MM.1S (cell line): Measurements from ENCODE around the gene CLIP4.

ENCODE experiments used
- DNase-seq: peaks from one replicate; pipeline ENCODE4 v3.0.0-alpha.2; 2015
- H2AFZ ChIP-seq: fragments of 300-600 bp; sonication (generic); 2 replicates; pipeline ENCODE4 v1.6.0; 2016; ENCODE audit warnings: antibody characterized with exemption, low read length
- H3F3A ChIP-seq: fragments of 300-600 bp; sonication (generic); 2 replicates; pipeline ENCODE4 v1.6.1; 2016; ENCODE audit warnings: mild to moderate bottlenecking, antibody characterized with exemption, low read length, moderate library complexity, mixed read lengths; ENCODE audit not compliant: insufficient read depth
- H3K27ac ChIP-seq: fragments of 300-600 bp; sonication (generic); 2 replicates; pipeline ENCODE4 v1.5.1; 2016; ENCODE audit warnings: mild to moderate bottlenecking, low read length
- H3K27me3 ChIP-seq: fragments of 300-600 bp; sonication (generic); replicated peaks from 2 replicates; pipeline ENCODE4 v1.6.0; 2016; ENCODE audit warnings: low read length; ENCODE audit not compliant: insufficient read depth
- H3K36me3 ChIP-seq: fragments of 300-600 bp; sonication (generic); replicated peaks from 2 replicates; pipeline ENCODE4 v1.6.1; 2016; ENCODE audit warnings: mild to moderate bottlenecking, low read length, mixed read lengths; ENCODE audit not compliant: insufficient read depth
- H3K4me1 ChIP-seq: fragments of 300-600 bp; sonication (generic); 2 replicates; pipeline ENCODE4 v1.6.1; 2016; ENCODE audit warnings: low read length, mixed read lengths
- H3K4me2 ChIP-seq: fragments of 300-600 bp; sonication (generic); 2 replicates; pipeline ENCODE4 v1.6.0; 2016; ENCODE audit warnings: low read depth, low read length
- H3K4me3 ChIP-seq: fragments of 300-600 bp; sonication (generic); 2 replicates; pipeline ENCODE4 v1.5.1; 2016; ENCODE audit warnings: low read length, mixed read lengths
- H3K79me2 ChIP-seq: fragments of 300-600 bp; sonication (generic); 2 replicates; pipeline ENCODE4 v1.6.1; 2016; ENCODE audit warnings: mixed run types, low read length, mixed read lengths
- H3K9ac ChIP-seq: fragments of 300-600 bp; sonication (generic); 2 replicates; pipeline ENCODE4 v1.6.1; 2016; ENCODE audit warnings: low read length, mixed read lengths
- H3K9me2 ChIP-seq: fragments of 300-600 bp; sonication (generic); replicated peaks from 2 replicates; pipeline ENCODE4 v1.6.1; 2016; ENCODE audit warnings: mild to moderate bottlenecking, low read length, mixed read lengths; ENCODE audit not compliant: insufficient read depth
- H3K9me3 ChIP-seq: fragments of 300-600 bp; sonication (generic); replicated peaks from 2 replicates; pipeline ENCODE4 v1.6.1; 2016; ENCODE audit warnings: mild to moderate bottlenecking, low read length, mixed read lengths; ENCODE audit not compliant: insufficient read depth
- H4K20me1 ChIP-seq: fragments of 300-600 bp; sonication (generic); 2 replicates; pipeline ENCODE4 v1.6.1; 2016; ENCODE audit warnings: mild to moderate bottlenecking, low read length, moderate library complexity, mixed read lengths; ENCODE audit not compliant: insufficient read depth
- EZH2 ChIP-seq: fragments of 300-600 bp; sonication (generic); optimal IDR thresholded peaks from 2 replicates; pipeline ENCODE3; 2017; ENCODE audit warnings: low read depth, mild to moderate bottlenecking, antibody characterized with exemption, low read length, mixed read lengths
- EZH2phosphoT487 ChIP-seq: fragments of 300-600 bp; sonication (generic); IDR thresholded peaks from 2 replicates; pipeline ENCODE4 v1.6.1; 2018; ENCODE audit warnings: antibody characterized with exemption, low read length
- TF ChIP-seq, protein P1 (sequence below): fragments of 300-600 bp; sonication (generic); IDR thresholded peaks from 2 replicates; pipeline ENCODE4 v1.5.1; 2016; ENCODE audit warnings: antibody characterized with exemption, low read length, mixed read lengths

The CLIP4 gene

DNA sequence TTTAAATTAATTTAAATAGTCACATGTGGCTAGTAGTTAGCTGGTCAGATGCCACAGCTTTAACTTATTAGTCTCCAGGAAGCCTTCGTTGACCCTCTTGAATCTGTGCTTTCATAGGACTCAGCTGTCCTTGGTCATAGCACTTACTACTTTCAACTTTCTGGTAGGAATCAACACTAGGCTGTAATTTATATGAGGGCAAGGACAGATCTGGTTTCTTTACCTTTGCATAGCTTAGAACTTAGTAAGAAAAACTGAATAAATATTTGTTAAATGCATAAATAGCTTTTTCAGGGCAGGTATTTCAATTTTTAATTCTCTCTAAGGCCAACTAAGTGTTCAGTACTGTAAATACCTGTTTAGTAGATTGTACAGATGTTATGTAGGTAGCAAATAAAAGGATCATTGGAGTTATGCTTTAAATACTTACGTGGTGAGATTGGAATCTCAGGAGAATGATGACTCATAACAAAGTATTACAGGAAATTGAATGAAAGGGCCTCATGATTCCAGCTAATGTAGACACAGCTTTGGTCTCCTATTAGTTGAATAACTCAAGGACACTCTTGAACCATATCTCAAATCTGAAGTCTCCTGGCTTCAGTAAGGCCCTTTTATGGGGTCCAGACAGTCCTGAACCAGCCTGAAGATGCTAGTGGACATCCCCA lies 2.6 kb downstream of the CLIP4 start:
- H3K36me3 ChIP-seq = no peaks in the 10 kb centered on the region
- peaks cover 11% of the 10 kb centered on the region for H3K4me1 ChIP-seq
- no peaks in the 10 kb centered on the region for H3K9me3 ChIP-seq
- no peak overlapping the region for H3K9ac ChIP-seq
- no peaks in the 10 kb centered on the region for H4K20me1 ChIP-seq
- no peak overlapping the region for H2AFZ ChIP-seq
- no peaks in the 10 kb centered on the region for H3K79me2 ChIP-seq
- no peak for DNase-seq
- no peak overlapping the region for H3K27ac ChIP-seq
- peaks cover 8% of the 10 kb centered on the region; the same call in 1 of the 2 replicates for H3F3A ChIP-seq
- H3K4me3 ChIP-seq = no peak overlapping the region
- H3K9me2 ChIP-seq = no peaks in the 10 kb centered on the region
- no peak overlapping the region for H3K4me2 ChIP-seq
- TF ChIP-seq EZH2 (no peak), EZH2phosphoT487 (no peak)
- TF ChIP-seq, protein P1, sequence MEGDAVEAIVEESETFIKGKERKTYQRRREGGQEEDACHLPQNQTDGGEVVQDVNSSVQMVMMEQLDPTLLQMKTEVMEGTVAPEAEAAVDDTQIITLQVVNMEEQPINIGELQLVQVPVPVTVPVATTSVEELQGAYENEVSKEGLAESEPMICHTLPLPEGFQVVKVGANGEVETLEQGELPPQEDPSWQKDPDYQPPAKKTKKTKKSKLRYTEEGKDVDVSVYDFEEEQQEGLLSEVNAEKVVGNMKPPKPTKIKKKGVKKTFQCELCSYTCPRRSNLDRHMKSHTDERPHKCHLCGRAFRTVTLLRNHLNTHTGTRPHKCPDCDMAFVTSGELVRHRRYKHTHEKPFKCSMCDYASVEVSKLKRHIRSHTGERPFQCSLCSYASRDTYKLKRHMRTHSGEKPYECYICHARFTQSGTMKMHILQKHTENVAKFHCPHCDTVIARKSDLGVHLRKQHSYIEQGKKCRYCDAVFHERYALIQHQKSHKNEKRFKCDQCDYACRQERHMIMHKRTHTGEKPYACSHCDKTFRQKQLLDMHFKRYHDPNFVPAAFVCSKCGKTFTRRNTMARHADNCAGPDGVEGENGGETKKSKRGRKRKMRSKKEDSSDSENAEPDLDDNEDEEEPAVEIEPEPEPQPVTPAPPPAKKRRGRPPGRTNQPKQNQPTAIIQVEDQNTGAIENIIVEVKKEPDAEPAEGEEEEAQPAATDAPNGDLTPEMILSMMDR = no peak
- H3K27me3 ChIP-seq = no peaks in the 10 kb centered on the region

DNA sequence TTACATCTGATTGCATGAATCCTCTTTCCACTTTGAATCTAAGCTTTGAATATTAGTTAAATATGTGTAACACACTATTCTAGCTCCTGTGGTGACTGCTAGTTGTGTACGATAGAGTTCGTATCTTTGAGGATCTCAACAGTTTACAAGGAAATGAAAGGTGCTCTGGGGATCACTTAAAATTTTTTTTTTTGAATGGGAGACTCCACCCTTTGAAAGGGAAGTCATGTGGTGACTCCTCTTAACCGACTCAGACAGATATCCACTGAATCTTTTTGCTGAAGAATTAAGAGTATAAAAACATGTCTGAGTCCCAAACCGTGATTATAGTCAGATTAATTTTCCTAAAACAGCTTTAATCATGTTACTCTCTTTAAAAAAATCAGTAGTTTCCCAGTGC lies 4.0 kb downstream of the CLIP4 start:
- no peak for DNase-seq
- Histone ChIP-seq H3F3A (peaks cover 8% of the 10 kb centered on the region; the same call in 1 of the 2 replicates), H2AFZ (no peak overlapping the region), H3K27me3 (no peaks in the 10 kb centered on the region), H3K4me1 (peaks cover 6% of the 10 kb centered on the region), H3K79me2 (no peaks in the 10 kb centered on the region), H3K9ac (no peak overlapping the region), H3K4me2 (no peak overlapping the region), H3K27ac (no peak overlapping the region), H4K20me1 (no peaks in the 10 kb centered on the region), H3K36me3 (no peaks in the 10 kb centered on the region), H3K9me3 (no peaks in the 10 kb centered on the region), H3K9me2 (no peaks in the 10 kb centered on the region), H3K4me3 (no peak overlapping the region)
- no peak for TF ChIP-seq EZH2
- TF ChIP-seq, protein P1 = no peak
- TF ChIP-seq EZH2phosphoT487 = no peak

DNA sequence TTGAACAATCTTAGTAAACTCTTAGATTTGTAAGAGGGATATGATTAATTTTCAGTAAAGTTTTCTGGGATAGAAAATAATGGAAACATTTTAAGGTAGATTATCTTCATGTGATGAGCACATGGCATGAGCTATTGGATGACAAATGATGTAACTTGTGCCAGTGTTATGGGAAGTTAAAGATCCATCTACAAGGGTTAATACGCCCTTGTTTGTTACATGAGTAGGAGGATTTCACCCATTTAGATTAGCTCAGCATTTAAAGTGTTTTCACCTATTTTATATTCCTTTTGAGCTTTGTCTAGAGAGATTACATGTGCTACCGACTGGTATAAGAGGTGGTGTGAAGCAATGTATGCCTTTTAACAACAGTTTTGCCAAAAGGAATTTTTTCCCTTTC lies 5.6 kb downstream of the CLIP4 start:
- no peaks in the 10 kb centered on the region for H3K9me2 ChIP-seq
- no peak overlapping the region for H3K4me3 ChIP-seq
- no peak overlapping the region for H2AFZ ChIP-seq
- H3K4me2 ChIP-seq = no peak overlapping the region
- no peaks in the 10 kb centered on the region for H3K4me1 ChIP-seq
- H3K9me3 ChIP-seq = no peaks in the 10 kb centered on the region
- no peak overlapping the region for H3K27ac ChIP-seq
- H3K36me3 ChIP-seq = no peaks in the 10 kb centered on the region
- no peaks in the 10 kb centered on the region for H4K20me1 ChIP-seq
- H3F3A ChIP-seq = peaks cover 8% of the 10 kb centered on the region; the same call in 1 of the 2 replicates
- H3K9ac ChIP-seq = no peak overlapping the region
- TF ChIP-seq, protein P1 = no peak
- TF ChIP-seq EZH2phosphoT487 = no peak
- TF ChIP-seq EZH2 = no peak
- H3K79me2 ChIP-seq = no peaks in the 10 kb centered on the region
- no peaks in the 10 kb centered on the region for H3K27me3 ChIP-seq
- no peak for DNase-seq
